ENCODE data around the gene NAB2.
A peak's percentile ranks its signal among the peaks of the same experiment; 100 is the strongest.
"Not testable (repeated sequence)": the region's sequence is repeated elsewhere in the genome, so short reads cannot be mapped to it uniquely, and the experiment has no call there.

The NAB2 gene

GRCh38 chr12:57053901-57054300 is 35.0 kb upstream of the NAB2 start:
- peaks cover 22% of the 10 kb centered on the region for H3K4me1 Mint-ChIP-seq
- not testable (repeated sequence) for H3K27me3 Mint-ChIP-seq, ATAC-seq, H3K27ac Mint-ChIP-seq, H3K9me3 Mint-ChIP-seq, H3K4me3 Mint-ChIP-seq
- H3K36me3 Mint-ChIP-seq: peaks cover 24% of the 10 kb centered on the region

- Mint-ChIP-seq H3K9me3 (no peaks in the 10 kb centered on the region), H3K4me3 (no peak overlapping the region)
Measured at GRCh38 chr12:57055824-57056223, 33.1 kb upstream of the NAB2 start.

GRCh38 chr12:57057067-57057751 is 31.7 kb upstream of the NAB2 start:
- Mint-ChIP-seq H3K4me3 (no peak overlapping the region), H3K27ac (peak overlapping the region; percentile 53), H3K4me1 (peaks cover 24% of the 10 kb centered on the region), H3K27me3 (no peaks in the 10 kb centered on the region), H3K36me3 (peaks cover 29% of the 10 kb centered on the region), H3K9me3 (no peaks in the 10 kb centered on the region)
- no peak for ATAC-seq

More at GRCh38 chr12:57055824-57056223, 33.1 kb upstream of the NAB2 start:
- peaks cover 29% of the 10 kb centered on the region for H3K36me3 Mint-ChIP-seq
- no peaks in the 10 kb centered on the region for H3K27me3 Mint-ChIP-seq
- peaks cover 24% of the 10 kb centered on the region for H3K4me1 Mint-ChIP-seq
- ATAC-seq: no peak
- H3K27ac Mint-ChIP-seq: no peak overlapping the region

DNA sequence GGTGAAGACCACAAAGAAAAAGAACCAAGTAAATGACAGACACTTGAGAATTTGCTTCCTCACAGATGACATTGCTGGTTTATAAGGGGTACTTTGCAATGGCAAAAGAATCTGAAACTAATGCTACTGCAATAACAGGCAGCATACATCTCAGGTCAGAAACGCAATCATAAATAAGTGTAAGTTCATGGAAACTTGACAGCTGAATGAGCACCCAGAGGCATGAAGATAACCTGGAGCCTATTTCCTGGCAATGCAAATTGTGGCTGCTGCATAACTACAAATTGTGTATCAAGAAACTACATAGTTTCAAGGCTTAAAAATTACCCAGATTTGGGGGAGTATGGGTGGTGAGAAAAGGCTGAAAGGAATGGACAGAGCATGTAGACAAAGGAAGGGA is 30.5 kb upstream of the NAB2 start:
- Mint-ChIP-seq H3K4me3 (no peak overlapping the region), H3K27ac (peak overlapping the region; percentile 33), H3K9me3 (no peaks in the 10 kb centered on the region), H3K36me3 (peaks cover 29% of the 10 kb centered on the region), H3K4me1 (peaks cover 24% of the 10 kb centered on the region), H3K27me3 (no peaks in the 10 kb centered on the region)
- peak; percentile 77 for ATAC-seq

GRCh38 chr12:57063991-57064685 is 24.8 kb upstream of the NAB2 start:
- ATAC-seq: peak; percentile 88
- Mint-ChIP-seq H3K36me3 (peaks cover 22% of the 10 kb centered on the region), H3K4me3 (peak overlapping the region; percentile 75), H3K4me1 (peaks cover 16% of the 10 kb centered on the region), H3K27me3 (no peaks in the 10 kb centered on the region), H3K27ac (peak overlapping the region; percentile 90), H3K9me3 (no peaks in the 10 kb centered on the region)

DNA sequence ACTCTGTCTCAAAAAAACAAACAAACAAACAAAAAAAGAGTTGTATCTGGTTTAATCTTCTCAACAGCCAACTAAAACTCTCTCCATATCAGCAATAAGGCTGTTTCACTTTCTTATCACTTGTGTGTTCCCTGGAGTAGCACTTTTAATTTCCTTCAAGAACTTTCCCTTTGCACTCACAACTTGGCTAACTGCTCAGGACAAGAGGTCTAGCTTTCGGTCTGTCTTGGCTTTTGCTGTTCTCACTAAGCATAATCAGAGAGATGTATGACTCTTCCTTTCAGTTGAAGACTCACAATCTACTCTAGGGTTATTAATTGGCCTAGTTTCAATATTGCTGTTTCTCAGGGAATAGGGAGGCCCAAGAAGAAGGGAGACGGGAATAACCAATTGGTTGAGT is 22.7 kb upstream of the NAB2 start:
- Mint-ChIP-seq H3K27ac (peak overlapping the region; percentile 57), H3K4me3 (no peak overlapping the region), H3K9me3 (no peaks in the 10 kb centered on the region), H3K27me3 (no peaks in the 10 kb centered on the region), H3K4me1 (peaks cover 29% of the 10 kb centered on the region), H3K36me3 (peaks cover 26% of the 10 kb centered on the region)
- ATAC-seq: no peak

- peak overlapping the region; percentile 84 for H3K27ac Mint-ChIP-seq
- H3K4me1 Mint-ChIP-seq: peaks cover 37% of the 10 kb centered on the region
- ATAC-seq: peak; percentile 93
- H3K4me3 Mint-ChIP-seq: no peak overlapping the region
- no peaks in the 10 kb centered on the region for H3K27me3 Mint-ChIP-seq
- H3K36me3 Mint-ChIP-seq: peaks cover 33% of the 10 kb centered on the region
- no peaks in the 10 kb centered on the region for H3K9me3 Mint-ChIP-seq
Measured at GRCh38 chr12:57069523-57069922, 19.4 kb upstream of the NAB2 start.

- Mint-ChIP-seq H3K4me1 (peaks cover 30% of the 10 kb centered on the region), H3K4me3 (peak overlapping the region; percentile 80), H3K9me3 (no peaks in the 10 kb centered on the region), H3K27ac (peak overlapping the region; percentile 84), H3K27me3 (no peaks in the 10 kb centered on the region), H3K36me3 (peaks cover 25% of the 10 kb centered on the region)
- ATAC-seq: no peak
Measured at GRCh38 chr12:57072661-57073060, 16.3 kb upstream of the NAB2 start.

- H3K4me1 Mint-ChIP-seq: peaks cover 30% of the 10 kb centered on the region
- not testable (repeated sequence) for H3K9me3 Mint-ChIP-seq, ATAC-seq, H3K4me3 Mint-ChIP-seq, H3K27me3 Mint-ChIP-seq
- H3K36me3 Mint-ChIP-seq: peaks cover 18% of the 10 kb centered on the region
- peak overlapping the region; percentile 84 for H3K27ac Mint-ChIP-seq
Measured at GRCh38 chr12:57073566-57074450, 15.1 kb upstream of the NAB2 start.

- ATAC-seq: peak; percentile 99
- Mint-ChIP-seq H3K4me1 (peaks cover 6% of the 10 kb centered on the region), H3K9me3 (no peaks in the 10 kb centered on the region), H3K36me3 (no peaks in the 10 kb centered on the region), H3K4me3 (peak within 1 kb of the TSS; percentile 97), H3K27me3 (no peaks in the 10 kb centered on the region), H3K27ac (peak within 1 kb of the TSS; percentile 93)
Measured at GRCh38 chr12:57078519-57079404, 10.2 kb upstream of the NAB2 start, which contains the start of gene NEMP1. NEMP1 (minus strand) TSS chr12:57078791; CDS start chr12:57078745, 46 bp downstream.

GRCh38 chr12:57079821-57080220 is 9.1 kb upstream of the NAB2 start:
- Mint-ChIP-seq H3K4me1 (peaks cover under 1% of the 10 kb centered on the region), H3K36me3 (no peaks in the 10 kb centered on the region), H3K27me3 (no peaks in the 10 kb centered on the region), H3K27ac (peak overlapping the region; percentile 93), H3K4me3 (no peak overlapping the region), H3K9me3 (no peaks in the 10 kb centered on the region)
- ATAC-seq: no peak

- Mint-ChIP-seq H3K4me3 (no peak overlapping the region), H3K27ac (no peak overlapping the region), H3K36me3 (no peaks in the 10 kb centered on the region), H3K9me3 (no peaks in the 10 kb centered on the region), H3K4me1 (peaks cover 11% of the 10 kb centered on the region), H3K27me3 (no peaks in the 10 kb centered on the region)
- ATAC-seq: no peak
Measured at GRCh38 chr12:57080855-57081254, 8.1 kb upstream of the NAB2 start.

- Mint-ChIP-seq H3K4me3 (peak overlapping the region; percentile 97), H3K27ac (peak overlapping the region; percentile 97), H3K27me3 (no peaks in the 10 kb centered on the region), H3K9me3 (no peaks in the 10 kb centered on the region), H3K4me1 (peaks cover 45% of the 10 kb centered on the region), H3K36me3 (peaks cover 13% of the 10 kb centered on the region)
- no peak for ATAC-seq
Measured at GRCh38 chr12:57085999-57086492, 2.9 kb upstream of the NAB2 start.

DNA sequence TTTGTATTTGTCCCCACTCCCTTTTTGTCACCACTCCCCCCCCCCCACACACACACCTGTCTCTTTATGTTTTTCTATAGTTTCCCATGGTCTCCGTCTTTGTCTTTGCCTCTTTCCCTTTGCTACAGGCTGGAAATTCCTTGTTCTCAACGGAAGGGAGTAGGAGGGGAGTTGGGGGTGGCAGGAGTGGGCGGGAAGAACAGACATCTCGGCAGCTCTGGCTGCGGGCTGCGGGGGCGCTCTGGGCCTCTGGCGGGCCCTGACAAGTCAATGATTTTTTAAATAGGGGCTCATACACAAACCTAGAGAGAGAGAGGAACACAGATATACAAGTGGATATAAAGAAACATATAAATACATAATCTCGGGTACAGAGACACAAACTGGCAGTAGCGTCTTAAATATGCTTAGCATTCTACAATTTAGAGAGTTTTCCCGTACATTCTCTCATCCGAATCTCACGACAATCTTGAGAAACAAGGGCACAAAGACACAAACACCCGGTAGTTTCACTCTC is 2.4 kb upstream of the NAB2 start:
- Mint-ChIP-seq H3K27me3 (no peaks in the 10 kb centered on the region), H3K36me3 (peaks cover 18% of the 10 kb centered on the region), H3K4me1 (peaks cover 50% of the 10 kb centered on the region), H3K27ac (peak overlapping the region; percentile 97), H3K4me3 (peak overlapping the region; percentile 97), H3K9me3 (no peaks in the 10 kb centered on the region)
- no peak for ATAC-seq
